A673 (cell line): Measurements from ENCODE around the gene GLT1D1. TPM values are rescaled to one million over a fixed set of nuclear protein-coding genes. Genes with fewer than 3 reads are reported as not detected.

Experiments used
- BruUV-seq: library from RNA; stranded (reverse); fragments of 400-500 nt; replicated peaks from 2 replicates; lab custom pipeline; 2021; lab: Mats Ljungman, UMichigan
- CTCF ChIA-PET: fragments of 300-600 bp; sonication (Branson Sonifier 250); formaldehyde crosslinking; loops from one replicate; lab custom pipeline; 2022; ENCODE audit warnings: antibody characterized with exemption; lab: Charles Lee
- POLR2A ChIA-PET: fragments of 300-600 bp; sonication (Branson Sonifier 250); formaldehyde crosslinking; loops from one replicate; lab custom pipeline; 2022; ENCODE audit warnings: antibody characterized with exemption; ENCODE audit not compliant: low non-redundant PET; lab: Charles Lee
- DNase-seq: peaks from one replicate; pipeline ENCODE4 v3.0.0-alpha.2; 2015; ENCODE audit warnings: low spot score
- H3K27ac ChIP-seq: fragments of 200-600 bp; sonication (generic); 2 replicates; pipeline ENCODE4 v1.5.1; 2016; ENCODE audit warnings: mixed run types, low read depth, mild to moderate bottlenecking, mixed read lengths, antibody characterized with exemption, low read length; ENCODE audit not compliant: poor library complexity, severe bottlenecking
- H3K27me3 ChIP-seq: fragments of 200-600 bp; sonication (generic); replicated peaks from 2 replicates; pipeline ENCODE4 v1.6.1; 2017; ENCODE audit warnings: mixed run types, low read depth, mild to moderate bottlenecking, mixed read lengths, antibody characterized with exemption, low read length; ENCODE audit not compliant: insufficient read depth, poor library complexity
- H3K36me3 ChIP-seq: fragments of 200-600 bp; sonication (generic); 2 replicates; pipeline ENCODE4 v1.6.1; 2016; ENCODE audit warnings: mixed run types, mild to moderate bottlenecking, mixed read lengths, antibody characterized with exemption, low read length; ENCODE audit not compliant: insufficient read depth, poor library complexity, severe bottlenecking
- H3K4me1 ChIP-seq: fragments of 200-600 bp; sonication (generic); 2 replicates; pipeline ENCODE4 v1.6.1; 2017; ENCODE audit warnings: mixed run types, mild to moderate bottlenecking, mixed read lengths, antibody characterized with exemption, low read length; ENCODE audit not compliant: insufficient read depth, poor library complexity, severe bottlenecking
- H3K4me3 ChIP-seq: fragments of 200-600 bp; sonication (generic); 2 replicates; pipeline ENCODE4 v1.5.1; 2016; ENCODE audit warnings: low read depth, mixed run types, mild to moderate bottlenecking, mixed read lengths, low read length; ENCODE audit not compliant: poor library complexity, severe bottlenecking
- H3K9me3 ChIP-seq: fragments of 200-600 bp; sonication (generic); 2 replicates; pipeline ENCODE4 v1.6.1; 2016; ENCODE audit warnings: mixed run types, low read depth, mild to moderate bottlenecking, mixed read lengths, antibody characterized with exemption, low read length; ENCODE audit not compliant: poor library complexity, severe bottlenecking
- EZH2 ChIP-seq: fragments of 200-600 bp; sonication (generic); IDR thresholded peaks from 2 replicates; pipeline ENCODE4 v1.6.1; 2017; ENCODE audit warnings: borderline replicate concordance, low read depth, mild to moderate bottlenecking, mixed read lengths, antibody characterized with exemption, low read length; ENCODE audit not compliant: poor library complexity, severe bottlenecking
- intact Hi-C: fragments of 100-400 bp; cut with micrococcal nuclease; formaldehyde crosslinking; loops from one replicate; pipeline ENCODE4 v1.10.0; 2022; ENCODE audit not compliant: unreplicated experiment
- total RNA-seq: library from RNA; stranded (reverse); gene quantifications from 2 replicates; pipeline ENCODE4 v1.2.3, GENCODE V29; 2021
- TF ChIP-seq, protein P1 (sequence below): fragments of 300-800, 200-600 bp; sonication (generic); conservative IDR thresholded peaks from 2 replicates; pipeline ENCODE4 v1.5.1; 2017; ENCODE audit warnings: low read depth, mild to moderate bottlenecking, antibody characterized with exemption, low read length, moderate library complexity, mixed read lengths

GLT1D1 gene
- total RNA-seq, 1 experiment from 2014 or later, result not detected

DNA sequence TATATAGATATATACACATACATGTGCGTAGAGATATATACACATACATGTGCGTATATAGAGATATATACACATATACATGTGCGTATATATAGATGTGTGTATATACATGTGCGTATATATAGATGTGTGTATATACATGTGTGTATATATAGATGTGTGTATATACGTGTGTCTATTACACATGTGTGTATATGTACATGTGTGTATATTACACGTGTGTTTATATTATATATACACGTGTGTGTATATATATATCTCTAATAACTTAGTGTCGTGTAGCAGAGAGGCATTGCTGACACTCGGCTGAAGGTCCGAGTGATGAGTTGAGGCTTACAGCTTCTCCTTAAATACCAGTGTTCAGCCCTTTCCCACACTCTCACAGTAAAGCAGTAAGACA lies 133.7 kb downstream of the GLT1D1 start:
- no peak overlapping the region for H3K27ac ChIP-seq
- TF ChIP-seq, protein P1, sequence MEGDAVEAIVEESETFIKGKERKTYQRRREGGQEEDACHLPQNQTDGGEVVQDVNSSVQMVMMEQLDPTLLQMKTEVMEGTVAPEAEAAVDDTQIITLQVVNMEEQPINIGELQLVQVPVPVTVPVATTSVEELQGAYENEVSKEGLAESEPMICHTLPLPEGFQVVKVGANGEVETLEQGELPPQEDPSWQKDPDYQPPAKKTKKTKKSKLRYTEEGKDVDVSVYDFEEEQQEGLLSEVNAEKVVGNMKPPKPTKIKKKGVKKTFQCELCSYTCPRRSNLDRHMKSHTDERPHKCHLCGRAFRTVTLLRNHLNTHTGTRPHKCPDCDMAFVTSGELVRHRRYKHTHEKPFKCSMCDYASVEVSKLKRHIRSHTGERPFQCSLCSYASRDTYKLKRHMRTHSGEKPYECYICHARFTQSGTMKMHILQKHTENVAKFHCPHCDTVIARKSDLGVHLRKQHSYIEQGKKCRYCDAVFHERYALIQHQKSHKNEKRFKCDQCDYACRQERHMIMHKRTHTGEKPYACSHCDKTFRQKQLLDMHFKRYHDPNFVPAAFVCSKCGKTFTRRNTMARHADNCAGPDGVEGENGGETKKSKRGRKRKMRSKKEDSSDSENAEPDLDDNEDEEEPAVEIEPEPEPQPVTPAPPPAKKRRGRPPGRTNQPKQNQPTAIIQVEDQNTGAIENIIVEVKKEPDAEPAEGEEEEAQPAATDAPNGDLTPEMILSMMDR, result no peak
- no peak for TF ChIP-seq EZH2
- no peaks in the 10 kb centered on the region for H3K36me3 ChIP-seq
- intact Hi-C loops, result no loop called here
- BruUV-seq, result no TSS peak
- POLR2A ChIA-PET, result no interaction called here
- no peak for DNase-seq
- CTCF ChIA-PET, result no interaction called here
- no peaks in the 10 kb centered on the region for H3K9me3 ChIP-seq
- H3K27me3 ChIP-seq, result no peaks in the 10 kb centered on the region
- H3K4me1 ChIP-seq, result no peaks in the 10 kb centered on the region
- H3K4me3 ChIP-seq, result no peak overlapping the region

DNA sequence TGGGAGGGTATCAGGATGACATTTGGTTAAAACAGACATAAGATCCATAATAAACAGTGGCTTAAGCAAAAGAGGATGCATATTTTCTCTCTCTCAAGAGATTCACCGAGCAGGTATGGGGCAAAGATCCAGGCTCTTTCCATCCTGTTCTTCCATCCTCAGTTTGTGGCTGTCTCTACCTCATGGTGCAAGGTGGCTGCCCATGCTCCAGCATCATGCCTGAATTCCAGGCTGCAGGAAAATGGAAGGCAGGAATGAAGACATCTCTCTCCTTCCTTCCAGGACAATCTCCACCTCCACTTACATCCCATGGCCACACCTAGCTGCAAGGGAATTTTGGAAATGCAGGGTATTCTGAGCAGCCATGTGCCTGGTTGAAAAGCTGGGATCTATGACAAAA lies 136.0 kb downstream of the GLT1D1 start:
- Histone ChIP-seq H3K36me3 (no peaks in the 10 kb centered on the region), H3K9me3 (no peaks in the 10 kb centered on the region), H3K27ac (no peak overlapping the region), H3K27me3 (no peaks in the 10 kb centered on the region), H3K4me1 (no peaks in the 10 kb centered on the region), H3K4me3 (no peak overlapping the region)
- BruUV-seq, result no TSS peak
- DNase-seq, result no peak
- ChIA-PET POLR2A (no interaction called here), CTCF (no interaction called here)
- no peak for TF ChIP-seq EZH2
- TF ChIP-seq, protein P1, result no peak
- intact Hi-C loops, result no loop called here

DNA sequence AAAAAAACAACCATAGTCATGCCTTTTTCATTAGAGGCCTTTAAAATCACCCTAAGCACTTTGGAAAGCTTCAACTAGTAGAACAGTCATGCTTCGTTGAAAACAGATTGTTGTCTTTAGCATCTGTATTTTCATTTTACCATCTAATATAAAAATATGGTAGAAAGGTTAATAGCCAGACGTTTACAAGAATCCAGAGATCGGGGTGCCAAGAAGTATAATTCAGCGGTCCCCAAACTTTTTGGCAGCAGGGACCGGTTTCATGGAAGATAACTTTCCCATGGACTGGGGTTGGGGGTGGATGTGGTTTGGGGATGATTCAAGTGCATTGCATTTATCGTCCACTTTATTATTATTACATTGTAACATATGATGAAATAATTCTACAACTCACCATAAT lies 138.4 kb downstream of the GLT1D1 start:
- ChIA-PET POLR2A (no interaction called here), CTCF (no interaction called here)
- TF ChIP-seq, protein P1, result no peak
- no peak for TF ChIP-seq EZH2
- H3K4me3 ChIP-seq, result no peak overlapping the region
- no peaks in the 10 kb centered on the region for H3K9me3 ChIP-seq
- BruUV-seq, result no TSS peak
- no peak for DNase-seq
- H3K27ac ChIP-seq, result no peak overlapping the region
- intact Hi-C loops, result no loop called here
- H3K27me3 ChIP-seq, result no peaks in the 10 kb centered on the region
- H3K4me1 ChIP-seq, result no peaks in the 10 kb centered on the region
- no peaks in the 10 kb centered on the region for H3K36me3 ChIP-seq
